HepG2 (cell line): ENCODE data around the gene AHSG. TPM values are rescaled to one million over a fixed set of nuclear protein-coding genes. Genes with fewer than 3 reads are reported as not detected.

ENCODE experiments used
- ARHGAP35 ChIP-seq: sonication (generic); formaldehyde crosslinking; IDR thresholded peaks from 2 replicates; pipeline ENCODE4 v1.9.0; 2022; ENCODE audit warnings: mild to moderate bottlenecking, inconsistent platforms, moderate library complexity, missing genetic modification reagents, borderline replicate concordance
- CHCHD3 ChIP-seq: sonication (generic); formaldehyde crosslinking; IDR thresholded peaks from 2 replicates; pipeline ENCODE4 v1.8.0; 2022; ENCODE audit warnings: mild to moderate bottlenecking, missing genetic modification reagents, moderate library complexity
- GATA4 ChIP-seq: sonication (generic); IDR thresholded peaks from 2 replicates; pipeline ENCODE4 v1.6.1; 2016; ENCODE audit warnings: antibody characterized with exemption, low read depth, borderline replicate concordance
- GZF1 ChIP-seq: sonication (generic); formaldehyde crosslinking; IDR thresholded peaks from 2 replicates; pipeline ENCODE4 v1.5.1; 2020; ENCODE audit warnings: mild to moderate bottlenecking, missing genetic modification reagents
- HOMEZ ChIP-seq: IDR thresholded peaks from 2 replicates; pipeline ENCODE4 v1.6.1; 2016; ENCODE audit warnings: low read depth
- HOXA3 ChIP-seq: sonication (generic); formaldehyde crosslinking; IDR thresholded peaks from 2 replicates; pipeline ENCODE4 v1.5.0; 2020; ENCODE audit warnings: missing genetic modification reagents
- MEF2D ChIP-seq: sonication (generic); formaldehyde crosslinking; IDR thresholded peaks from 2 replicates; pipeline ENCODE4 v1.5.1; 2020; ENCODE audit warnings: mild to moderate bottlenecking, missing genetic modification reagents
- MIXL1 ChIP-seq: IDR thresholded peaks from 2 replicates; pipeline ENCODE4 v1.6.1; 2016
- MTF2 ChIP-seq: sonication (generic); formaldehyde crosslinking; IDR thresholded peaks from 2 replicates; pipeline ENCODE4 v1.5.0; 2020; ENCODE audit warnings: missing genetic modification reagents, borderline replicate concordance
- NFYC ChIP-seq: IDR thresholded peaks from 2 replicates; pipeline ENCODE4 v1.6.1; 2016; ENCODE audit warnings: missing genetic modification reagents, missing compliant biosample characterization
- NR2C2 ChIP-seq: sonication (generic); formaldehyde crosslinking; IDR thresholded peaks from 2 replicates; pipeline ENCODE4 v1.4.0; 2020; ENCODE audit warnings: missing genetic modification reagents, mild to moderate bottlenecking, moderate library complexity, borderline replicate concordance
- NR2F6 ChIP-seq, 2 experiments: IDR thresholded peaks; 2 replicates each; pipeline ENCODE4 v1.6.1; 2016; ENCODE audit warnings: antibody characterized with exemption in 1 of 2, mild to moderate bottlenecking in 1 of 2
- PAXIP1 ChIP-seq: sonication (generic); formaldehyde crosslinking; conservative IDR thresholded peaks from 2 replicates; pipeline ENCODE4 v1.4.0; 2020; ENCODE audit warnings: mild to moderate bottlenecking, missing genetic modification reagents, moderate library complexity
- POLR2AphosphoS2 ChIP-seq: IDR thresholded peaks from 2 replicates; pipeline ENCODE4 v1.6.1; 2011; ENCODE audit warnings: low read depth, low read length, improper control_type of control experiment
- TEAD3 ChIP-seq: optimal IDR thresholded peaks from 2 replicates; pipeline ENCODE3; 2016; ENCODE audit warnings: borderline replicate concordance
- TMF1 ChIP-seq: sonication (generic); formaldehyde crosslinking; IDR thresholded peaks from 2 replicates; pipeline ENCODE4 v1.8.1; 2022; ENCODE audit warnings: low read depth, missing genetic modification reagents
- TP53 ChIP-seq: sonication (generic); formaldehyde crosslinking; conservative IDR thresholded peaks from 2 replicates; pipeline ENCODE4 v1.4.0; 2020; ENCODE audit warnings: missing genetic modification reagents
- XBP1 ChIP-seq: sonication (generic); formaldehyde crosslinking; IDR thresholded peaks from 2 replicates; pipeline ENCODE4 v1.5.0; 2020; ENCODE audit warnings: missing genetic modification reagents
- ZFP90 ChIP-seq: sonication (generic); formaldehyde crosslinking; IDR thresholded peaks from 2 replicates; pipeline ENCODE4 v1.8.0; 2022; ENCODE audit warnings: missing genetic modification reagents, mild to moderate bottlenecking, inconsistent platforms, borderline replicate concordance
- ZNF350 ChIP-seq: sonication (generic); formaldehyde crosslinking; IDR thresholded peaks from 2 replicates; pipeline ENCODE4 v1.4.0; 2020; ENCODE audit warnings: mild to moderate bottlenecking, low read depth, missing genetic modification reagents, borderline replicate concordance
- ZNF557 ChIP-seq: sonication (generic); formaldehyde crosslinking; IDR thresholded peaks from 2 replicates; pipeline ENCODE4 v1.4.0; 2020; ENCODE audit warnings: missing genetic modification reagents
- ZNF672 ChIP-seq: sonication (generic); formaldehyde crosslinking; IDR thresholded peaks from 2 replicates; pipeline ENCODE4 v1.8.1; 2022; ENCODE audit warnings: missing genetic modification reagents
- polyA plus RNA-seq, 8 experiments: library from polyadenylated mRNA; depleted of rRNA in 3 of 8; stranded (reverse) in 7 of 8; unstranded in 1 of 8; fragments of >200 nt; fragmentation: Illumina TruSeq in 4 of 8; extraction: Trizol in 4 of 8; gene quantifications; 2 replicates each; pipeline versions ENCODE4 v1.2.1 to v1.2.3, GENCODE V29; 2011 to 2016; ENCODE audit warnings: low read depth in 4 of 8, missing spikeins in 1 of 8, mixed read lengths in 1 of 8; ENCODE audit not compliant: insufficient read depth in 1 of 8
- total RNA-seq, 5 experiments: library from RNA; depleted of rRNA; stranded (reverse); fragments of >200 nt; fragmentation: Illumina TruSeq; extraction: Trizol; gene quantifications; 2 replicates each; pipeline ENCODE4 v1.2.3, GENCODE V29; 2016; ENCODE audit warnings: low read depth in 1 of 5
- TF ChIP-seq, protein P1 (sequence below): sonication (generic); formaldehyde crosslinking; IDR thresholded peaks from 2 replicates; pipeline ENCODE4 v1.5.0; 2020; ENCODE audit warnings: missing genetic modification reagents, mild to moderate bottlenecking, borderline replicate concordance
- TF ChIP-seq, protein P2 (sequence below): sonication (generic); formaldehyde crosslinking; conservative IDR thresholded peaks from 2 replicates; pipeline ENCODE4 v1.4.0; 2020; ENCODE audit warnings: missing genetic modification reagents

The AHSG gene
- total and polyA plus RNA-seq, 2 of the 13 experiments (the other 11 are each of a cell fraction or from before 2014, with no cell fraction given) = 2,043 to 19,152 TPM

DNA sequence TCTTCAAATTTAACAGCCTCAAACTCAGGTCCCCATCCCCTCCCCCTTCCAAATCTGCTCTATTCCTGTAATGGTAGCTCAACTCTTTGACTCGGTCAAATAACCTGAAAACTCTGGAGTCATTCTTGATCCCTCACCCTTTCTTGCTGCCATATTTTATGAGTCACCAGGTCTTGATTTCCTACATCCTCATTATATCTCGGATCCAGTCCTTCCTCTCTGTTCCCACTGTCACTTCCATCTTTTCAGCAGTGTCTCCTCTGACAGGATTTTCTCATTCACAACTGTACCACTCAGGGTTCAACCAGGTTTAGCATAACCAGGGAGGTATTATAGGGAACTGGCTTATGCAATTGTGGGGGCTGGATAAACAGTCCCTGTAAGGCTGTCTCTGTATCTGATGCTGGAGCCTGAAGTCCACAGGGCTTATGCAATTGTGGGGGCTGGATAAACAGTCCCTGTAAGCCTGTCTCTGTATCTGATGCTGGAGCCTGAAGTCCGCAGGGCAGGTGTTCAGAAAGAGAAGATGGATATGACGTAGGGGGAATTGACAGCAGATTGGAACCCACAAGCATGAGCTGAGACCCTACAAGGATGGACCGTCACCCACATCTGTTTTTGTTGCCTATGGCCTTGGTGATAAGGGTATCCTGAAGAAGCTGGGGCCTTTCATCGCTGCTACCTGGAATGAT lies 18.2 kb downstream of the AHSG start (continued):
- TF ChIP-seq CHCHD3 (CRISPR knock-in tag) (no peak), TMF1 (CRISPR knock-in tag) (no peak; the same call in 1 of the 2 replicates), PAXIP1 (peak; percentile 92), NFYC (CRISPR knock-in tag) (no peak), XBP1 (no peak), HOXA3 (CRISPR knock-in tag) (peak; percentile 75), HOMEZ (CRISPR knock-in tag) (0 out of 2 replicates have a peak, but pooled peaks have one; percentile 43), MTF2 (no peak), TP53 (0 out of 2 replicates have a peak, but pooled peaks have one; percentile 21), ZNF350 (peak; percentile 63; the same call in 1 of the 2 replicates), POLR2AphosphoS2 (no peak), GATA4 (no peak), NR2F6 (IDR thresholded peaks at IDR 0.05) (peak; percentile 84), NR2F6 (CRISPR knock-in tag; IDR thresholded peaks at IDR 0.05) (peak; percentile 81), ZNF557 (CRISPR knock-in tag) (0 out of 2 replicates have a peak, but pooled peaks have one; percentile 40), ZNF672 (no peak), MIXL1 (CRISPR knock-in tag) (peak; percentile 82; the same call in 1 of the 2 replicates), ARHGAP35 (CRISPR knock-in tag) (no peak), NR2C2 (CRISPR knock-in tag) (peak; percentile 75), MEF2D (peak; percentile 84; the same call in 1 of the 2 replicates), ZFP90 (peak; percentile 75; the same call in 1 of the 2 replicates), TEAD3 (CRISPR knock-in tag) (peak; percentile 62), GZF1 (no peak)
- TF ChIP-seq, protein P1, sequence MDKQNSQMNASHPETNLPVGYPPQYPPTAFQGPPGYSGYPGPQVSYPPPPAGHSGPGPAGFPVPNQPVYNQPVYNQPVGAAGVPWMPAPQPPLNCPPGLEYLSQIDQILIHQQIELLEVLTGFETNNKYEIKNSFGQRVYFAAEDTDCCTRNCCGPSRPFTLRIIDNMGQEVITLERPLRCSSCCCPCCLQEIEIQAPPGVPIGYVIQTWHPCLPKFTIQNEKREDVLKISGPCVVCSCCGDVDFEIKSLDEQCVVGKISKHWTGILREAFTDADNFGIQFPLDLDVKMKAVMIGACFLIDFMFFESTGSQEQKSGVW = no peak
- TF ChIP-seq, protein P2, sequence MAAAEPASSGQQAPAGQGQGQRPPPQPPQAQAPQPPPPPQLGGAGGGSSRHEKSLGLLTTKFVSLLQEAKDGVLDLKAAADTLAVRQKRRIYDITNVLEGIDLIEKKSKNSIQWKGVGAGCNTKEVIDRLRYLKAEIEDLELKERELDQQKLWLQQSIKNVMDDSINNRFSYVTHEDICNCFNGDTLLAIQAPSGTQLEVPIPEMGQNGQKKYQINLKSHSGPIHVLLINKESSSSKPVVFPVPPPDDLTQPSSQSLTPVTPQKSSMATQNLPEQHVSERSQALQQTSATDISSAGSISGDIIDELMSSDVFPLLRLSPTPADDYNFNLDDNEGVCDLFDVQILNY (CRISPR knock-in tag) = no peak
